H9 (cell line): ENCODE results near the gene PTPRJ. TPM values are rescaled to one million over a fixed set of nuclear protein-coding genes. Genes with fewer than 3 reads are reported as not detected.

Experiments used
- DNase-seq: peaks from one replicate; pipeline ENCODE4 v3.0.0-alpha.2; 2017
- H2AFZ ChIP-seq: one replicate; pipeline ENCODE4 v1.6.1; 2013; ENCODE audit warnings: mild to moderate bottlenecking, low read length, control low read depth, moderate library complexity
- H2AK5ac ChIP-seq: 2 replicates; pipeline ENCODE4 v1.6.1; 2013; ENCODE audit warnings: low read length, control low read depth, mixed read lengths; ENCODE audit not compliant: insufficient read length
- H2BK120ac ChIP-seq: one replicate; pipeline ENCODE4 v1.6.1; 2013; ENCODE audit warnings: low read depth, mild to moderate bottlenecking, low read length, control low read depth, inconsistent platforms; ENCODE audit not compliant: poor library complexity, severe bottlenecking
- H2BK12ac ChIP-seq: 2 replicates; pipeline ENCODE4 v1.6.1; 2013; ENCODE audit warnings: low read length, control low read depth, mixed read lengths, low read depth; ENCODE audit not compliant: insufficient read length
- H2BK15ac ChIP-seq: 2 replicates; pipeline ENCODE4 v1.6.1; 2013; ENCODE audit warnings: low read depth, low read length, control low read depth
- H2BK20ac ChIP-seq: one replicate; pipeline ENCODE4 v1.6.1; 2013; ENCODE audit warnings: low read depth, mild to moderate bottlenecking, low read length, control low read depth, inconsistent platforms; ENCODE audit not compliant: poor library complexity, severe bottlenecking
- H2BK5ac ChIP-seq: 2 replicates; pipeline ENCODE4 v1.6.1; 2013; ENCODE audit warnings: low read length, control low read depth, mixed read lengths; ENCODE audit not compliant: insufficient read length
- H3K14ac ChIP-seq: 2 replicates; pipeline ENCODE4 v1.6.1; 2013; ENCODE audit warnings: low read length, control low read depth; ENCODE audit not compliant: insufficient read depth
- H3K18ac ChIP-seq: 2 replicates; pipeline ENCODE4 v1.6.1; 2013; ENCODE audit warnings: low read depth, mild to moderate bottlenecking, mixed read lengths, low read length, control low read depth; ENCODE audit not compliant: insufficient read length
- H3K23ac ChIP-seq: 2 replicates; pipeline ENCODE4 v1.6.1; 2013; ENCODE audit warnings: low read length, control low read depth, mixed read lengths, low read depth; ENCODE audit not compliant: insufficient read length
- H3K23me2 ChIP-seq: 2 replicates; pipeline ENCODE4 v1.6.1; 2013; ENCODE audit warnings: low read depth, mild to moderate bottlenecking, mixed read lengths, low read length, control low read depth; ENCODE audit not compliant: insufficient read length, poor library complexity, severe bottlenecking
- H3K27ac ChIP-seq: 2 replicates; pipeline ENCODE4 v1.5.1; 2013; ENCODE audit warnings: low read length, control low read depth, mixed read lengths, low read depth; ENCODE audit not compliant: insufficient read length
- H3K27me3 ChIP-seq: 2 replicates; pipeline ENCODE4 v1.6.1; 2013; ENCODE audit warnings: low read length, control low read depth, inconsistent platforms; ENCODE audit not compliant: insufficient read depth
- H3K4ac ChIP-seq: 2 replicates; pipeline ENCODE4 v1.6.1; 2013; ENCODE audit warnings: low read depth, mild to moderate bottlenecking, control low read depth, inconsistent platforms, low read length, moderate library complexity
- H3K4me1 ChIP-seq: 2 replicates; pipeline ENCODE4 v1.6.1; 2013; ENCODE audit warnings: low read length, control low read depth, inconsistent platforms; ENCODE audit not compliant: insufficient read depth
- H3K4me2 ChIP-seq: 2 replicates; pipeline ENCODE4 v1.6.1; 2013; ENCODE audit warnings: low read length, control low read depth, mixed read lengths; ENCODE audit not compliant: insufficient read length, insufficient read depth
- H3K56ac ChIP-seq: 2 replicates; pipeline ENCODE4 v1.6.1; 2013; ENCODE audit warnings: low read depth, mild to moderate bottlenecking, mixed read lengths, low read length, control low read depth; ENCODE audit not compliant: insufficient read length
- H3K79me1 ChIP-seq: 2 replicates; pipeline ENCODE4 v1.6.1; 2013; ENCODE audit warnings: low read depth, mild to moderate bottlenecking, moderate library complexity, low read length, control low read depth, inconsistent platforms; ENCODE audit not compliant: insufficient read depth, poor library complexity, severe bottlenecking
- H3K79me2 ChIP-seq: 2 replicates; pipeline ENCODE4 v1.6.1; 2013; ENCODE audit warnings: low read length, control low read depth, inconsistent platforms; ENCODE audit not compliant: insufficient read depth
- H3K9ac ChIP-seq: 2 replicates; pipeline ENCODE4 v1.6.1; 2013; ENCODE audit warnings: low read length, control low read depth, mixed read lengths; ENCODE audit not compliant: insufficient read length; ENCODE audit errors: extremely low read depth
- H3K9me3 ChIP-seq: one replicate; pipeline ENCODE4 v1.6.1; 2013; ENCODE audit warnings: low read depth, low read length, inconsistent platforms; ENCODE audit not compliant: control insufficient read depth
- H3T11ph ChIP-seq: one replicate; pipeline ENCODE4 v1.6.1; 2013; ENCODE audit warnings: mild to moderate bottlenecking, low read length, control low read depth, inconsistent platforms
- H4K20me1 ChIP-seq: one replicate; pipeline ENCODE4 v1.6.1; 2013; ENCODE audit not compliant: control insufficient read depth, insufficient read length, insufficient read depth
- H4K5ac ChIP-seq: 2 replicates; pipeline ENCODE4 v1.6.1; 2013; ENCODE audit warnings: low read depth, mild to moderate bottlenecking, mixed read lengths, low read length, control low read depth; ENCODE audit not compliant: insufficient read length
- H4K8ac ChIP-seq: replicated peaks from 2 replicates; pipeline ENCODE4 v1.6.1; 2013; ENCODE audit warnings: low read length, control low read depth, mixed read lengths, low read depth; ENCODE audit not compliant: insufficient read length
- H4K91ac ChIP-seq: 2 replicates; pipeline ENCODE4 v1.6.1; 2013; ENCODE audit warnings: low read depth, mild to moderate bottlenecking, moderate library complexity, mixed read lengths, low read length, control low read depth; ENCODE audit not compliant: insufficient read length
- H3K27ac Mint-ChIP-seq, 3 experiments: 2 replicates in 2 of 3; 3 replicates in 1 of 3; pipeline ENCODE4 v1.8.0; 2020 to 2021; ENCODE audit warnings: mixed read lengths in 3 of 3, mild to moderate bottlenecking in 1 of 3, moderate library complexity in 1 of 3
- H3K27me3 Mint-ChIP-seq: 2 replicates; pipeline ENCODE4 v1.8.0; 2021; ENCODE audit warnings: low read depth, mild to moderate bottlenecking, moderate library complexity, mixed read lengths
- H3K36me3 Mint-ChIP-seq, 3 experiments: 2 replicates in 2 of 3; 3 replicates in 1 of 3; pipeline ENCODE4 v1.8.0; 2020 to 2021; ENCODE audit warnings: low read depth in 3 of 3, mixed read lengths in 3 of 3; ENCODE audit not compliant: insufficient read depth in 1 of 3
- H3K4me1 Mint-ChIP-seq, 2 experiments: 2 replicates each; pipeline ENCODE4 v1.8.0; 2020; ENCODE audit warnings: mixed read lengths in 2 of 2
- H3K4me3 Mint-ChIP-seq, 2 experiments: 2 replicates in 1 of 2; 3 replicates in 1 of 2; pipeline ENCODE4 v1.8.0; 2020 to 2021; ENCODE audit warnings: mild to moderate bottlenecking in 2 of 2, mixed read lengths in 2 of 2, moderate library complexity in 1 of 2
- H3K9me3 Mint-ChIP-seq, 2 experiments: 2 replicates in 1 of 2; 3 replicates in 1 of 2; pipeline ENCODE4 v1.8.0; 2020; ENCODE audit warnings: mild to moderate bottlenecking in 2 of 2, mixed read lengths in 2 of 2, moderate library complexity in 1 of 2
- CTCF ChIP-seq: fragments of 200-600 bp; sonication (generic); conservative IDR thresholded peaks from 3 replicates; pipeline ENCODE4 v1.8.0; 2021; ENCODE audit warnings: antibody characterized with exemption, mild to moderate bottlenecking
- WGBS: extraction: QIAGEN DNeasy Blood & Tissue Kit; methylation state at CpG from one replicate; pipeline ENCODE4 v1.1.7; 2013; ENCODE audit warnings: missing lambda C conversion rate, low lambda C conversion rate, mixed read lengths; ENCODE audit not compliant: insufficient read length; ENCODE audit errors: extremely low coverage; 5-methylcytosine and 5-hydroxymethylcytosine counted together
- total RNA-seq: library from RNA; stranded (reverse); gene quantifications from 2 replicates; pipeline ENCODE4 v1.2.1, GENCODE V29; 2021

PTPRJ gene
- total RNA-seq, 1 experiment from 2014 or later: 10.6 TPM

GRCh38 chr11:48193876-48194275, 213.5 kb downstream of the PTPRJ start:
- Histone ChIP-seq H2AK5ac (no peak overlapping the region), H2AFZ (no peak overlapping the region), H3K23ac (no peak overlapping the region), H3K4me1 (no peaks in the 10 kb centered on the region), H4K91ac (no peak overlapping the region), H3K4me2 (no peak overlapping the region), H2BK15ac (no peak overlapping the region), H2BK12ac (no peak overlapping the region), H3K23me2 (no peaks in the 10 kb centered on the region), H3K14ac (no peak overlapping the region), H2BK20ac (no peak overlapping the region), H4K8ac (no peak overlapping the region), H4K20me1 (no peaks in the 10 kb centered on the region), H3K79me2 (no peaks in the 10 kb centered on the region), H3K79me1 (no peaks in the 10 kb centered on the region), H3K27me3 (no peaks in the 10 kb centered on the region), H3K9ac (no peak overlapping the region), H4K5ac (no peak overlapping the region), H3K9me3 (peaks cover 41% of the 10 kb centered on the region), H3K56ac (no peak overlapping the region), H3K27ac (no peak overlapping the region), H3K4ac (no peak overlapping the region), H3T11ph (no peak overlapping the region), H2BK5ac (no peak overlapping the region), H2BK120ac (no peak overlapping the region), H3K18ac (no peak overlapping the region)
- no peak for DNase-seq
- H3K4me1 Mint-ChIP-seq: no peaks in the 10 kb centered on the region
- peaks cover 1% of the 10 kb centered on the region; the same call in 1 of the 2 replicates for H3K27me3 Mint-ChIP-seq
- WGBS: no CpG with 5 or more reads among the region's 2 CpGs
- H3K9me3 Mint-ChIP-seq: peaks cover 88 to 89% of the 10 kb centered on the region in 2 experiments
- no peak overlapping the region for H3K27ac Mint-ChIP-seq
- TF ChIP-seq CTCF: no peak
- no peak overlapping the region for H3K4me3 Mint-ChIP-seq
- H3K36me3 Mint-ChIP-seq: peaks cover 0 to 15% (median 0%) of the 10 kb centered on the region in 3 experiments; a peak in 3 of 7 replicates
